Glomerular visceral epithelial cell (primary cell): Measurements from ENCODE around the gene CLASP1.
A peak's percentile ranks its signal among the peaks of the same experiment; 100 is the strongest.
"Not testable (repeated sequence)": the region's sequence is repeated elsewhere in the genome, so short reads cannot be mapped to it uniquely, and the experiment has no call there.

Experiments
- DNase-seq: peaks from one replicate; pipeline ENCODE4 v3.0.0-alpha.2; 2016; ENCODE audit errors: extremely low spot score

CLASP1 gene

DNA sequence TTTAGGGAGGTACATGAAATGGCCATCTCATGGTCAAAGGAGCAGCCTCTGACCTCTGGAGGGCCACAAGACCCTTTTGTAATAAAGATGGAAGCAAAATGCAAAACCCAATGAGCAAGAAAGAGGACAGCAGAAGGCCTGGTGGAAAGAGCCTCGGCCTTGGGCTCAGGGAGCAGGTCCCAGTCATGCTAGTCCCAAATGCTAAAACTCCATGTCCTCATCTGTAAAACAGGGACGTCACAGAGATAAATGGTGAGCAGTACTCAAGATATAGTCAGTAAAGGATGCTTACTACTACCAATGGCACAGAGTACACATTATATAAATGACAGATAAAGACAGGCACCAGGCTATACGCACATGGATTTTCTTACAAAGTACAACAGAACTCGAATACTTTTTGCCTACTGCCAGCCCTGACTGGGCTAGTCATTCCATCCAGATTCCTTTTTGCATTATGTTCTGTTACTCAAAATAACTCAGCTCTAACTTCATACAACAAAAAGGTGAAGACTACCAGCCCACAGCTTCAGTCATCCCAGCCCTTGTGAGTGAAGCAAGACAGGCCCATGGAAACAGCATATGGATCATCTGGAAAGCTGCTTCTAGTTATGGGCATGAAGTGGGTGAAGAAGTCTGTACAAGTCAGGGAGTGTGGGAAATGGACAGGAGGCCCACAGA is 299.4 kb downstream of the CLASP1 start:
- DNase-seq = no peak

GRCh38 chr2:121348128-121348740 is 301.0 kb downstream of the CLASP1 start:
- no peak for DNase-seq

DNA sequence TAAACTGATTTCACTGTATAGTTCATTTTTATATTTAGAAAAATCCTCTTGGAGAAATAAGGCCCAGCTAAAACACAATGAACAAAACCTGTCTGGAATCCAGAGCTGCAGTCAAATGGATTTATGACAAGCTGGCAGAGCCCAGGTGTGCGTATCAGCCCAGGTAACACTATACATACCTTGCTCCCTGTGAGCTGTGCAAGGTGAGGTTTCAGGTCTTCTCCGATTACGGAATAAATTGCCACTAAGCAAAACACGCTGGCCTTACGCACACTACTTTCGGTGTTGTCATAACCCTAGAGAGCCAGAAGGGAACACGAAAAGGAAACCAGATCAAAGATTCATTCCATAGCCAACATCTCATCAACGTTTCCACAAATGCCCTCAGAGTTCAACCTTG is 302.4 kb downstream of the CLASP1 start:
- DNase-seq = no peak

GRCh38 chr2:121346407-121346806 is 302.9 kb downstream of the CLASP1 start:
- no peak for DNase-seq

- DNase-seq = no peak
These were observed 303.4 kb downstream of the CLASP1 start for GRCh38 chr2:121345887-121346286.

DNA sequence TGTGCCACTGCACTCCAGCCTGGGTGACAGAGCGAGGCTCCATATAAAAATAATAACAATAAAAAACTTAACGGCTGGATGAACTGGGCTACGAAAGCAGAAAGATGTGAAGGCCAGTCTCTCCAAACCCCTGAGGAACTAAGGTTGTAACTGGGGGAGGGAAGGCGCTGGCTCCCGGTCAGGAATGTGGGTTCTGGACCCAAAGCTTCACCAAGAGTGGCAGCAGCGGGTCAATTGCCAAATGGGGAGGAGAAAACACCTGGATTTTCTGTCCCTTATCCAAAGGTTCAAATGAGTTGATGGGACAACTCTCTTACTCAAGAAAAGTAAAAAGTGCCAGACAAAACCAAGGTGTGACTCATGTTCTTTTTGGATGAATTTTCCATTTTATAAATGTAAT is 304.2 kb downstream of the CLASP1 start:
- no peak for DNase-seq

GRCh38 chr2:121343828-121344399 is 305.3 kb downstream of the CLASP1 start:
- DNase-seq = not testable (repeated sequence)

- no peak for DNase-seq
These were observed 306.1 kb downstream of the CLASP1 start for GRCh38 chr2:121343191-121343590.

- DNase-seq = no peak
These were observed 306.5 kb downstream of the CLASP1 start for GRCh38 chr2:121342751-121343150.

DNA sequence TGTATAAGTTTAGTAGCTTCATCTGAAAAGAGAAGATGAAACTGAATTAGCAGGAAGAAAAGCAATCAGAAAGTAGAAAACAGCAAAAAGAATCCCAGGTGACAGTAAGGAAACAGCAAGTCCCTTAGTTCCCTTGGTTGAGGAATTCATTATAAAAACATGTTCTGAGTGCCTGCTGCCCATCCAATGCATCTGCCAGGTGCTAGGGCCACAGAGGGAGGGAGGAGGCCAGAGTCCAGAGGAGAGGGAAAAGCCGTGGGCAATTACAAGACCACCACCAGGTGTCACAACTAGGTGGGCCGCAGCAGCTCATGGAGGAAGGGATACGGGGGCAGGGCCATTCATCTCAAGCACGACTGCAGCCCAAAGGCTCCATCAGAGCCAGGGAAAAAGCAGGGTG is 308.3 kb downstream of the CLASP1 start:
- no peak for DNase-seq

- no peak for DNase-seq
These were observed 311.0 kb downstream of the CLASP1 start for GRCh38 chr2:121338281-121338680.

DNA sequence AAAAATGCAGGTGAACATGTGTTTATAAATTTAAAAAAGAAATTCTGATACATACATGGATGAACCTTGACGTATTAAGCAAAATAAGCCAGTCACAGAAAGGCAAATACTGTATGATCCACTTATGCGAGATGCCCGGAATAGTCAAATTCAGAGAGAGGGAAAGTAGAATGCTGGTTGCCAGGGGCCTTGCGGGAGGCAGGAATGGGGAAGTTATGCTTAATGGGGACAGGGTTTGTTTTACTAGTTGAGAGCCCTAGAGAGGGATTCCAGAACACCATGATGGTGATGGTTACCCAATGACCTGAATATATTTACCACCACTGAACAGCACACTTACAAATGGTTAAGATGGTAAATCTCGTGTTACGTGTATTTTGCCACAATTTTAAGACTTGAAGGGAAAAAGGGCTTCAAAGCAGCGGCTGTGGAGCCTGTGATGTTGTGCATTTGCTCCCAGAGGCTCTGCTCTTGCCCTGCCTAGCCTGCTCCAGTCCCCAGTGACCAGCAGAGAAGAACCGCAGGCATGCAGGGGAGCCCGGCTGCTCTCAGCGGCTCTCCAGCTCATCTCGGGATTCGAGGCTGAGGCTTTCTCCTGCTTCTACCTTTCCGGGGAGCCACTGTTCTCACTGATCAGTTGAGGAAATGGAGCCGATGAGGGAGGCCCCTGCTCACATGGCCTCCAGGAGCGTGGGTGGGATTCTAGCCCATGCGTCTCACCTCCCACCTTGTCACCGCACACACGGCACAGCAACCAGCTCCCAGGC is 312.6 kb downstream of the CLASP1 start:
- no peak for DNase-seq

DNA sequence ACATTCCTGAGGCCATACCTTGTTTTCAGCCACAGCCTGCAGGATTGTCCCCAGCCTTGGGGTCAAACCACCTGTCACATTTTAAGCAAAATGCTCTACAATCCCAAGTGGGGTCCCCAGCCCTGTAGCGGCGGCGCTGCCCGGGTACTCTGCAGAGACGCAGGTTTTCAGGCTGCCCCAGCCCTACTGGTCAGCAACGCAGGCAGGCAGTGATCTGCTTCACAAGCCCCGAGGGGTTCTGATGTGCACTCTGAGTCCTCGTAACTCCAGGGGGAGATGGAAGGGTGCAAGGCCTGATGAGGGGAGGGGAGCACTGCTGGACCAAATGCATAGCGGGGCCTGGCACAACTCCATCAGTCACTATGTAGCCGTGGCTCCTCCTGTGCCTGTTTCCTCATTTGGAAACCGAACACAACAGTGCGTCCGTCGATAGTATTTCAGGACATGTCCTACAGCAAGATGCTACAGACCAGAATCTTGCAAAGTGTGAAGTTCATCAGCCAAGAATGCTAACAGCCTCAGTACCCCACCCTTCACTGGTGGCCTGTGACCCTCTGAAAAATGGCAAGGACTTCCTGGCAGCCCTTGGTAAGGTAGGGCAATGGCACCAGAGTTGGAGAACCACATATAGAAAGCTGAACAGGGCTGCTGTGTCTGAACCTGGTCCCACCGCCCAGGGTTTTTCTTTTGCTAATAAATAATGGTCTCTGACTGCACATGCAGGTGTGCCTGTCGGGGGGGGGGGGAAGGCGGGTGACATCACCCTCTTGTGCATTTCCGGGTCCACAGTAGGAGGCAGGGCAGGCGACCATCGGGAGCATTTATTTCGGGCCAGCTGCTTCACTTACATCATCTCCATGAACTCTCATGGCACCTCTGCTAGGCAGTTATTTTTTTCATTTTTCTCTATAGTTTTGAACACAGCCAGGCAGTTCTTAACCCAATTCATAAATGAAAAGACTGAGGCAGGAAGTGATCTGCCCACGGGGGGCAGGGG is 313.7 kb downstream of the CLASP1 start:
- peak; percentile 46 for DNase-seq

DNA sequence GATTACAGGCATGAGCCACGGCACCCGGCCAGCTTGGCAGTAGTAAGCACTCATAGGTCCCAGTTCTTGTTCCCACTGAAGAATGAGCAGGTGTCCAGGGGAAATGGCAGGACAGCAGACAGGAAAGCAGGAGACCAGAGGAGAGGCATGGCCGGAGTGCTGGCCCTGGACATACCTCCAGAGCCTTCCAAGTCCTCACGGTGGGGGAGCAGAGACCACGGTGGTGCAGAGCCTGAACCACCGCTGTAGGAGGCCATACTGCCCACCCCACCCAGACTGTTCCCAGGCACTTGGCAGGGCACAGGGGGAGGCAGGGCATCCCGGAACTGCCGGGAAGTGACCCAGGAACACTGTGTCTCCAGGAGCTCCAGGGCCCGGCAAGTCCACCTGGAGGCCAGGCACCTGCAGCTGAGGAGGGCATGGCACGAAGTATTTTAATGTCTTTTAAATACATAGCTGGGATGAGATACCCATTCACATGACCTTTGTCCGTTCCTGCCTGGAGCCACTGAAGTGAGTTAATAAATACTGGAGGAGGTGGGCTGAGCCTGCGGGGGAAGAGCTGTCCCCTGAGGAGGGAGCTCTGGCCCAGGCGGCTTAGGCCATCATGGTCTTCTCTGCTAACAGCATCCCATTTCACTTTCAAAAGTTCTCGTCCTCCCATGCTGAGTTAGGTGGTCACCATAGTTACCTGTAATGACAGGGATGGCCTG is 314.5 kb downstream of the CLASP1 start:
- peak; percentile 20 for DNase-seq

DNA sequence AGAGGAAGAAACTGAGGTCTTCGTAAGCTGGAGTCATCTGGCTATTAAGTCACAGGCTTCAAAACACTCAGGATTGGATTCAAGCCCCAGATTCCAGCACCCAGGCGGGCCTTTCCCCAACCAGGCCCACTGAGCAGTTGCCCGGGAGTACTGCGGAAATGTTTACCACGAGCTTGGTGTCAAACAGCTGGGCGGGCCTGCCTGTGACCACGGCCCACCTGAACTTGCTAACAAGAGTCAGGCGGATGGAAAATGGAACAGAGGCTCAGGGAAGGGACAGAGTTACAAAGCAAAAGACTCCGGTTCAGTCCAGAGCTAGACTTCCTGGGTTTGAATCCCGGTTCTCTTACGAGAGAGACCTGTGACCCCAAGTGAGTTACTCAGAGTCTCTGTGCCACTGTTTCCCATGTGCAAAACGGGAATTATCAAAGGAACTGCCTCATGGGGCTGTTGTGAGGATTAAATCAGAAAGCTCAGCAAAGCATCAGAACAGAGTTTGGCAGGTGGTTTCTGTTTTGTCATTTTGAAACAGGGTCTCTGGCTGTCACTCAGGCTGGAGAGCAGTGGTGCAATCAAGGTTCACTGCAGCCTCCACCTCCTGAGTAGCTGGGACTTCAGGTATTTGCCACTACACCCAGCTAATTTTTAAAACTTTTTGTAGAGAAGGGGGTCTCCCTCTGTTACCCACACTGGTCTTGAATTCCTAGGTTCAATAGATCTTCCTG is 315.3 kb downstream of the CLASP1 start:
- DNase-seq = no peak

- DNase-seq = no peak
These were observed 316.0 kb downstream of the CLASP1 start for GRCh38 chr2:121333231-121333630.

GRCh38 chr2:121331324-121331723 is 317.9 kb downstream of the CLASP1 start:
- not testable (repeated sequence) for DNase-seq

GRCh38 chr2:121330921-121331320 is 318.3 kb downstream of the CLASP1 start:
- DNase-seq = no peak

GRCh38 chr2:121329786-121330185 is 319.5 kb downstream of the CLASP1 start:
- no peak for DNase-seq

GRCh38 chr2:121326628-121327027 is 322.6 kb downstream of the CLASP1 start:
- DNase-seq = no peak
